ENCODE data around the gene CTIF. TPM values are rescaled to one million over a fixed set of nuclear protein-coding genes. Genes with fewer than 3 reads are reported as not detected.

Gene CTIF
- total RNA-seq, 2 experiments from 2014 or later = 3.6 to 4.1 TPM

DNA sequence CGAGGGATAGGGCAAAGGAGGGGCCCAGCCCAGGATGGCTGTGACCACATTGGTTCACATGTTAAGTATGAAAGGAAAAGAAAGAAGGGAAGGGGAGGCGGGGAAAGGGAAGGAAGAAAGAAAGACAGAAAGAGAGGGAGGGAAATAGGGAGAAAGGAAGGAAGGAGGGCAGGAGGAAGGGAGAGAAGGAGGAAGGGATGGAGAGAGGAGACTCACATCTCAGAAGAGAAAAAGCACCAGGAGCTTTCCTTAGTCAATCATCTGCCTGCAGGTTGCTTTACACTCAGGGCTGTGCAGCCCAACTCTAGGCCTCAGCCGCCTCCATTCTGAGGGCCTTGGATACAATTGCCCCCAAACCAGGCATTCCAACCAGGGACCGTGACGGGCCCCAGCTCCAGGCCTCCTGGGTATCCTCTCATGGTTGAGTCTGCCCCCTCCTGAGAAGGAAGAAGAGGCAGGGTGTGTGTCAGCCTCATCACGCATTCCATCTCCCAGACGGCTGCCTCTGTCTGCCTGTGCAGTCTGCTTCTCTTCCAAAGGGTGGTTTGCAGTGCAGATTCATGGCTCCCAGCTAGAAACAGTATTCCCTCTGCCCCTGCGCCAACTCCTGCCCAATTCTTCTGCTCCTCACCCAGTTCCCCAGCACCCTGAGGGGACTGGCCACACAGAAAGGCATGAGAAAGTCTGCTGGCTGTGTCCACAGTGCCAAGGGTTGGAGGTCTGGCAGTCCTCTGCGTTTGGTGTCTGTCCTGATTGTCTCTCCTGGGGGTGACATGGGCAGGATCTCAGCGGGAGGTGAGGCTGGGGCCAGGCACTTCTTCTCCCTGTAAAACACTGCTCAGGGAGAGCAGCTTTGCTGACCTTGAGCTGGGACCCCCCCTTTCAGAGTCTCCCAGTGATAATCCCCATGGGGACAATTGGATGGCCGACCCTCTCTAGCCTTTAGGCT is 248.6 kb downstream of the CTIF start:
- H3K36me3 Mint-ChIP-seq (ENCODE audit: low read depth) = no peaks in the 10 kb centered on the region
- peaks cover 4% of the 10 kb centered on the region for H3K4me1 Mint-ChIP-seq (ENCODE audit: low read depth)
- H3K4me3 Mint-ChIP-seq = no peak overlapping the region
- H3K9me3 Mint-ChIP-seq = peaks cover 1% of the 10 kb centered on the region
- intact Hi-C loops (cut with micrococcal nuclease) = no loop called here
- H3K27ac Mint-ChIP-seq = no peak overlapping the region
- H3K27me3 Mint-ChIP-seq (ENCODE audit: low read depth) = no peaks in the 10 kb centered on the region
- DNase-seq = no peak
- CTCF ChIA-PET = interaction anchor here (1.1 to 1.4 kb wide), 2 partner anchors 9 to 15 kb away, joined by 3 read pairs; no protein-coding TSS in a partner anchor

- intact Hi-C loops (cut with micrococcal nuclease) = no loop called here
- H3K27me3 Mint-ChIP-seq (ENCODE audit: low read depth) = no peaks in the 10 kb centered on the region
- H3K4me1 Mint-ChIP-seq (ENCODE audit: low read depth) = peaks cover 4% of the 10 kb centered on the region
- H3K27ac Mint-ChIP-seq = no peak overlapping the region
- peaks cover 1% of the 10 kb centered on the region for H3K9me3 Mint-ChIP-seq
- H3K36me3 Mint-ChIP-seq (ENCODE audit: low read depth) = no peaks in the 10 kb centered on the region
- no peak for DNase-seq
- CTCF ChIA-PET = interaction anchor here (1.1 kb wide), 1 partner anchor 10 kb away, joined by 3 read pairs; no protein-coding TSS in a partner anchor
- no peak overlapping the region for H3K4me3 Mint-ChIP-seq
Observed at GRCh38 chr18:48788373-48788772, 249.5 kb downstream of the CTIF start.

GRCh38 chr18:48789259-48789812 is 250.5 kb downstream of the CTIF start:
- DNase-seq = no peak
- Mint-ChIP-seq H3K27ac (no peak overlapping the region), H3K27me3 (ENCODE audit: low read depth) (no peaks in the 10 kb centered on the region), H3K9me3 (peaks cover 1% of the 10 kb centered on the region), H3K4me3 (no peak overlapping the region), H3K4me1 (ENCODE audit: low read depth) (peaks cover 4% of the 10 kb centered on the region), H3K36me3 (ENCODE audit: low read depth) (no peaks in the 10 kb centered on the region)
- CTCF ChIA-PET = no interaction called here
- intact Hi-C loops (cut with micrococcal nuclease) = no loop called here

DNA sequence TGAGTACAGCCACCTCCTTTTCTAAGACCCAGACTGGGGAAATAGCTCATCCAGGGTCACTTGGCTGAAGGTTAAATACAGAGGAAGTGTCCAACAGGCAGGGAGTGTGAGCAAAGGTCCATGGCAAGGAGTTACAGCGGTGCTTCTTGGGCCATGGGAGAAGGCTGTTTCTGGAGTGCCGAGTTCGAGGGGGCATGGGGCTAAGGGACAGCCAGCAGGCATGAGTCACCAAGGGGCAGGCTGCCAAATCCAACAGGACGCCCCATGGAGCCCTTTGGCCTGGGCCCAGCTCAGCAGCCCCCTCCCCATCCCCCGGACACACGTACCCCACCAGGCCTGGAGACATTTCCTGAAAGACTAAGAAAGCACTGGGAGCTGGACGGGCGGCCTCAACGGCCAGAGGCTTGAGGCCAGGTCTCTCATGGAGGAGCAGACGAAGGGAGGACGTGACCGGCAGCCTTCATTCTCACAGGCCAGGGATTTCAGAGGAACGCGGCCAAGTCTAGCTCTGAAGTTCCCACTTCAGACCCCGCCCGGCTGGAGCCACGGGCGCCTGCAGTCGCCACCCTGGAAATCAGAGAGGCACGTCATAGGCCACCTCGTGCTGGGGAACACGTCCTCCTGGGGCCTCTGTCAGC is 251.5 kb downstream of the CTIF start:
- intact Hi-C loops (cut with micrococcal nuclease) = no loop called here
- no peak for DNase-seq
- H3K27me3 Mint-ChIP-seq (ENCODE audit: low read depth) = no peaks in the 10 kb centered on the region
- H3K27ac Mint-ChIP-seq = no peak overlapping the region
- CTCF ChIA-PET = interaction anchor here (1.5 kb wide), 1 partner anchor 345 kb away, joined by 3 read pairs; no protein-coding TSS in a partner anchor
- H3K4me3 Mint-ChIP-seq = no peak overlapping the region
- peaks cover 1% of the 10 kb centered on the region for H3K9me3 Mint-ChIP-seq
- no peaks in the 10 kb centered on the region for H3K4me1 Mint-ChIP-seq (ENCODE audit: low read depth)
- no peaks in the 10 kb centered on the region for H3K36me3 Mint-ChIP-seq (ENCODE audit: low read depth)

GRCh38 chr18:48790869-48791635 is 252.2 kb downstream of the CTIF start:
- H3K4me3 Mint-ChIP-seq = no peak overlapping the region
- H3K36me3 Mint-ChIP-seq (ENCODE audit: low read depth) = no peaks in the 10 kb centered on the region
- H3K27ac Mint-ChIP-seq = no peak overlapping the region
- no peaks in the 10 kb centered on the region for H3K4me1 Mint-ChIP-seq (ENCODE audit: low read depth)
- H3K27me3 Mint-ChIP-seq (ENCODE audit: low read depth) = no peaks in the 10 kb centered on the region
- peaks cover 1% of the 10 kb centered on the region for H3K9me3 Mint-ChIP-seq
- CTCF ChIA-PET = interaction anchor here (0.6 to 1.8 kb wide), 3 partner anchors 13 to 590 kb away, joined by 3 to 5 read pairs (median 3); no protein-coding TSS in a partner anchor
- intact Hi-C loops (cut with micrococcal nuclease) = no loop called here
- DNase-seq = no peak

GRCh38 chr18:48791636-48792105 is 252.8 kb downstream of the CTIF start:
- Mint-ChIP-seq H3K4me1 (ENCODE audit: low read depth) (no peaks in the 10 kb centered on the region), H3K4me3 (no peak overlapping the region), H3K9me3 (peaks cover 1% of the 10 kb centered on the region), H3K36me3 (ENCODE audit: low read depth) (no peaks in the 10 kb centered on the region), H3K27me3 (ENCODE audit: low read depth) (no peaks in the 10 kb centered on the region), H3K27ac (no peak overlapping the region)
- intact Hi-C loops (cut with micrococcal nuclease) = no loop called here
- DNase-seq = no peak
- CTCF ChIA-PET = interaction anchor here (0.6 to 1.8 kb wide), 3 partner anchors 14 to 589 kb away, joined by 3 to 5 read pairs (median 3); no protein-coding TSS in a partner anchor

DNA sequence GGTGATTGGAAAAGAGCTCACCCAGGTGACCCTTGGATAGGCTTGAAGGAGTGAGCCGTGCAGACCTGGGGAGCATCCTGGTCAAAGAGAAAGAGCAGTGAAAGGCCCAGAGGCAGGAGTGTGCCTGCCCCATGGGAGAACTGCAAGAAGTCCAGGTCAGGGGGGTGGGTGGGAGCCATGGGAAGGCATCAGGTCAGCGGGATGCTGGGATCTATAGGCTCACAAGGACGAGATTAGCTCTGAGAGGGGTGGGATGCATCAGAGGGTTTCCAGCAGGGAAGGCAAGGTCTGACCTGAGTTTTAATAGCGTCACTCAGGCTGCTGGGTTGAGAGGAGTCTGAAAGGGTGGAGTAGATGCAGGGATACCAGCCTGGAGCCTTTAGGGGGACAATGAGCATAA is 253.3 kb downstream of the CTIF start:
- Mint-ChIP-seq H3K27ac (no peak overlapping the region), H3K9me3 (peaks cover 1% of the 10 kb centered on the region), H3K27me3 (ENCODE audit: low read depth) (no peaks in the 10 kb centered on the region), H3K36me3 (ENCODE audit: low read depth) (no peaks in the 10 kb centered on the region), H3K4me3 (no peak overlapping the region), H3K4me1 (ENCODE audit: low read depth) (no peaks in the 10 kb centered on the region)
- intact Hi-C loops (cut with micrococcal nuclease) = no loop called here
- CTCF ChIA-PET = interaction anchor here (1.8 kb wide), 1 partner anchor 14 kb away, joined by 5 read pairs; no protein-coding TSS in a partner anchor
- no peak for DNase-seq

- CTCF ChIA-PET = interaction anchor here (1.8 kb wide), 1 partner anchor 15 kb away, joined by 5 read pairs; no protein-coding TSS in a partner anchor
- Mint-ChIP-seq H3K27ac (no peak overlapping the region), H3K27me3 (ENCODE audit: low read depth) (no peaks in the 10 kb centered on the region)
Observed at GRCh38 chr18:48792611-48793380, 254.0 kb downstream of the CTIF start.

DNA sequence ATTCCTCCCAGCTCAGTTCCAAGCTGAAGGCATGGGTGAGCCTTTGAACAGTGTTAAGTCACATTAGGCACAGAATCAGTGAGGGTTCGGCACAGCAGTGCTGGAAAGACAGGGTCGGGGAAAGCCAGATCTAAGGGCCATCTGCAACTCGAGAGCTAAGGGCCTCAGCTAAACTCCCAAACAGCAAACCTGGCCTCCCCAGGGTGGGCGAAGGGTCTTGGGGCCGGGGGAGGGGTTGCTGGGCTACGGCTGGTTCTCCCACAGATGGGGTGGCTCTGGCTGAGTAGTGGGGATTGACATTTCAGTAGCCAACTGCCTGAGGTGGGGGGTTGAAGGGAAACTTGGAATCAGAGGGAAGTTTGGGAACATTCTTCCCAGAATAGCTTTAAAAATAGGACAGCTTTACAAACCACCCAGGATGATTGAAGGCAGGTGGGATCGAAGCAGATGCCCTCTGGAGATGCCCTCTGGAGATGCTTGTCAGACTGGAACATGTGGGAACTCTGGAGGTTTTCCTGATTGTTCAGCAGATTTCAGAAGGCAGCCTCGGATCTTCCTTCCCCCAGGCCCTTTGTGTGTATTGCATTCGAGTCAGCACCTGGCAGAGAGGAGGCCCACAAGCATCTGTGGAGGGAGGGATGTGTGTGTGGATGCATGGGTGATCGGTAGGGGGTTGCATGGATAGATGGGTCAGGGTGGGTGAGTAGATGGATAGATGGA is 255.6 kb downstream of the CTIF start:
- Mint-ChIP-seq H3K4me3 (no peak overlapping the region), H3K27me3 (ENCODE audit: low read depth) (no peaks in the 10 kb centered on the region), H3K27ac (no peak overlapping the region), H3K9me3 (no peaks in the 10 kb centered on the region), H3K4me1 (ENCODE audit: low read depth) (peaks cover 4% of the 10 kb centered on the region), H3K36me3 (ENCODE audit: low read depth) (no peaks in the 10 kb centered on the region)
- intact Hi-C loops (cut with micrococcal nuclease) = no loop called here
- DNase-seq = no peak
- CTCF ChIA-PET = no interaction called here

More at GRCh38 chr18:48792611-48793380, 254.0 kb downstream of the CTIF start:
- H3K4me3 Mint-ChIP-seq = no peak overlapping the region
- no peaks in the 10 kb centered on the region for H3K4me1 Mint-ChIP-seq (ENCODE audit: low read depth)
- DNase-seq = no peak
- no peaks in the 10 kb centered on the region for H3K36me3 Mint-ChIP-seq (ENCODE audit: low read depth)
- peaks cover 1% of the 10 kb centered on the region for H3K9me3 Mint-ChIP-seq
- intact Hi-C loops (cut with micrococcal nuclease) = no loop called here

- H3K27me3 Mint-ChIP-seq (ENCODE audit: low read depth) = no peaks in the 10 kb centered on the region
- no peaks in the 10 kb centered on the region for H3K36me3 Mint-ChIP-seq (ENCODE audit: low read depth)
- no peaks in the 10 kb centered on the region for H3K9me3 Mint-ChIP-seq
- CTCF ChIA-PET = interaction anchor here (1.0 to 1.4 kb wide), 3 partner anchors 12 to 54 kb away, joined by 3 to 5 read pairs (median 4); no protein-coding TSS in a partner anchor
- intact Hi-C loops (cut with micrococcal nuclease) = no loop called here
- no peak overlapping the region for H3K4me3 Mint-ChIP-seq
- H3K4me1 Mint-ChIP-seq (ENCODE audit: low read depth) = peaks cover 10% of the 10 kb centered on the region
- H3K27ac Mint-ChIP-seq = no peak overlapping the region
- no peak for DNase-seq
Observed at GRCh38 chr18:48795696-48796095, 256.9 kb downstream of the CTIF start.
